ENCODE data around the gene PIP4K2B. TPM values are rescaled to one million over a fixed set of nuclear protein-coding genes. Genes with fewer than 3 reads are reported as not detected.

Gene PIP4K2B
- total RNA-seq, 2 experiments from 2014 or later: 39.6 to 41.1 TPM

DNA sequence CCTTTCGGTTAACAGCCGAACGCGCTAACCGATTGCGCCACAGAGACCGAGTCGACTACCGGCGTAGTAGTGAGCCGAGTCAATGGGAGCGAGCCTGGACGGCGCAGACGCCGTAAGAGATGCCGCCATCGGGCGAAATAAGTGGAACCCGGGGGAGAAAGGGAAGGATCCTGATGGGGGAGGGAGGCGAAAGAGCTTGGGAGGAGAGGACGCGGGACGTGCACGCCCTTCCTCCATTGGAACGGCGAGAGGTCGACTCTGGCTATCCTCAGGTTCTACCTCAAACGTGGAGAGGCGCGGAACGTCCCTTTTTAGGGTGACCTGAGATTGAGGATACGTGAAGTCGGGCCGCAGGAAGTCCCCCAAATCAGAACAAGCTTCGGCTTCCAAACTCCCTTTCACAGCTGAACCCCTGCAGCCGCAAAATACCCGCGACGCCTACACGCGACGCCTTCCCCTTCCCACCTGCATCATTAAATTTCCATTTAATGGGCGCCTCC is 47.5 kb downstream of the PIP4K2B start:
- Mint-ChIP-seq H3K4me1 (peaks cover 40% of the 10 kb centered on the region), H3K27ac (peak overlapping the region; percentile 97), H3K4me3 (peak overlapping the region; percentile 98), H3K9me3 (peaks cover 1% of the 10 kb centered on the region), H3K27me3 (peaks cover 37% of the 10 kb centered on the region), H3K36me3 (peaks cover 23% of the 10 kb centered on the region)
- peak; percentile 81 for DNase-seq

DNA sequence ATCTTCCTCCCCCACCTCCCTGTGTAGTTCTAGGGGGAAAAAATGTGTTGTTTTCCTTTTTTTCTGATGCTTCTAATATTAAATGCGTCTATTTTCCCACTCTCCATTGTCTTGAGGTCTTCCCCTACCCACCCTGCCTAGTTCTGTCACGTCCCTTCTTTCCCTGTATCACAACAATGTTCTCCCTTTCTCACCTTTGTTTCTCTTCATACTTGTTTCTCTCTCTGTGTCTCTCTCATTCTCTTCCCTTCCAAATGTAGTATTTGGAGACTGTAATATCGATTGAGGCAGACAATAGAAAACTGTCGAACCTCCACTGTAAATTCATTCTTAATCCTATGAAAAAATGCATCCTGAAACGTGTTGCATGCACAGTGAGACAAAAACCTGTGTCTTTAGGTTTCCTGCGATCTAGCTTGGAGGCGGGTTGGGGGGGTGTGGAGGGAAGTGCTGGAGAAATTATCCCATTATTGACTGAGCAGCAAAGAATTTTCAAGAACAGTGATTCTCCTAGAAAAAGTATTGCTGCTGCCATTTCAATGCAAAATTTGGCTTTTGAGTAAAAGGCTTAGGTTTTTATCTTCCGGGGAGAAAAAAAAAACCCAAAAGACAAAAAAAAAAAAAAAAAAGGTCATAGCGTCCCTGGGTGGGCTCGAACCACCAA is 48.1 kb downstream of the PIP4K2B start:
- DNase-seq: no peak
- Mint-ChIP-seq H3K36me3 (peaks cover 23% of the 10 kb centered on the region), H3K4me1 (peaks cover 44% of the 10 kb centered on the region), H3K4me3 (peak overlapping the region; percentile 98), H3K27me3 (peaks cover 43% of the 10 kb centered on the region), H3K9me3 (peaks cover 1% of the 10 kb centered on the region), H3K27ac (peak overlapping the region; percentile 97)

GRCh38 chr17:38750312-38751121 is 48.8 kb downstream of the PIP4K2B start:
- no peak for DNase-seq
- Mint-ChIP-seq H3K9me3 (peaks cover 1% of the 10 kb centered on the region), H3K4me3 (peak overlapping the region; percentile 98), H3K4me1 (peaks cover 42% of the 10 kb centered on the region), H3K36me3 (peaks cover 23% of the 10 kb centered on the region), H3K27ac (no peak overlapping the region), H3K27me3 (peaks cover 51% of the 10 kb centered on the region)

DNA sequence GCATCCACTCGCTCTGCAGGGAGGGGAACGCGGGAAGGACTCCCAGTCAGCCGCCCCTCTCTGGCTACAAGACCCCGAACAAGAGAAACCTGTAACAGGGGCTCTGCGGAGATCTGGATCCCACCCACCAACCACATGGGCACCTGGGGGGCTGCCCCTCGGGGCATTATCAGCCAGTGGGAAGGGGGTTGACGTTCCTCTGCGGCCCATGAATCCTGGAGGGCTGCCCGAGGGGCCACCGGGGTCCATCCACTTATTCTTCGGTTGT is 49.4 kb downstream of the PIP4K2B start:
- DNase-seq: no peak
- H3K4me1 Mint-ChIP-seq: peaks cover 42% of the 10 kb centered on the region
- H3K4me3 Mint-ChIP-seq: peak overlapping the region; percentile 58
- H3K27me3 Mint-ChIP-seq: peaks cover 54% of the 10 kb centered on the region
- peaks cover 22% of the 10 kb centered on the region for H3K36me3 Mint-ChIP-seq
- H3K9me3 Mint-ChIP-seq: peaks cover 1% of the 10 kb centered on the region
- no peak overlapping the region for H3K27ac Mint-ChIP-seq

DNA sequence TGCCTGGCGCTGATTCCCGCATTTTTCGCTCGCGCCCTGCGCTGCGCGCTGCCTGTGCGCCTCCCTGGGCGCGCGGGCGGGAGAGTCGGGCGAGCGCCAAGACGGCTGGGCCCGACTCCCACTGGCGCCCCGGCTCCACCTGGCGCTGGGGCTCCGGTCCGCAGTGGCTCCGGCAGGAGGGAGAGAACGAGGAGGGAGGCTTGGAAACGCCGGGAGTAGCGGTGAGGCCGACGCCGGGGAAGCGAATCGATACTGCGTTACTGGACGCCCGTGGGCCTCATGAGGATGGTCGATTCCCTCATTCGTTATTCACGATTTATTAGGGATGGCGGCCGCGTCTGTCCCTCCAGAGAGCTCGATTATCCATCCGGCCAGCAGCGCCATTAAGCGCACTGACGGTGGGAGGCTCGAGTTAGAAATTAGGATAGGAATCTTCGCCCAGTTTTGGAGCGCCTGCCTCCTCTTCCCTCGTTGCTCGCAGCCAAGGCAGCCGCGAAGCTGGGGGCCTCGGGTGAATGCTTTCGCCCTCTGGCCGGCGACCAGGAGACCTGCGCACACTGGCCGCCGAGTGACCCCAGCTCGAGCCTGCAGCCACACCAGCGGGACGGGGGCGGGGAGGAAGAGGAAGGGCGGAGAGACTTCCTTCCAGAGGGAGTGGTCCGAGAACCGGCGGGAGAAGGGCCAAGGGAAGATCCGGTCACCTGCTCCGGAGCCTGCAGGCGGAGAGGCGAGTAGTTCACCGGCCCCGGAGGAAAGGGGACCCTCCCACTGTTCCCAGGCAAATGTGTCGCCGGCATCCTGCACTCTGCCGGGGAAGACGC is 49.9 kb downstream of the PIP4K2B start:
- Mint-ChIP-seq H3K4me3 (peak overlapping the region; percentile 58), H3K27ac (no peak overlapping the region), H3K4me1 (peaks cover 39% of the 10 kb centered on the region), H3K9me3 (peaks cover 1% of the 10 kb centered on the region), H3K36me3 (peaks cover 18% of the 10 kb centered on the region), H3K27me3 (peaks cover 60% of the 10 kb centered on the region)
- no peak for DNase-seq

GRCh38 chr17:38748892-38749222 is 50.5 kb downstream of the PIP4K2B start:
- no peak overlapping the region for H3K27ac Mint-ChIP-seq
- DNase-seq: no peak
- peaks cover 66% of the 10 kb centered on the region for H3K27me3 Mint-ChIP-seq
- H3K9me3 Mint-ChIP-seq: peaks cover 1% of the 10 kb centered on the region
- peaks cover 38% of the 10 kb centered on the region for H3K4me1 Mint-ChIP-seq
- H3K4me3 Mint-ChIP-seq: no peak overlapping the region
- peaks cover 16% of the 10 kb centered on the region for H3K36me3 Mint-ChIP-seq

DNA sequence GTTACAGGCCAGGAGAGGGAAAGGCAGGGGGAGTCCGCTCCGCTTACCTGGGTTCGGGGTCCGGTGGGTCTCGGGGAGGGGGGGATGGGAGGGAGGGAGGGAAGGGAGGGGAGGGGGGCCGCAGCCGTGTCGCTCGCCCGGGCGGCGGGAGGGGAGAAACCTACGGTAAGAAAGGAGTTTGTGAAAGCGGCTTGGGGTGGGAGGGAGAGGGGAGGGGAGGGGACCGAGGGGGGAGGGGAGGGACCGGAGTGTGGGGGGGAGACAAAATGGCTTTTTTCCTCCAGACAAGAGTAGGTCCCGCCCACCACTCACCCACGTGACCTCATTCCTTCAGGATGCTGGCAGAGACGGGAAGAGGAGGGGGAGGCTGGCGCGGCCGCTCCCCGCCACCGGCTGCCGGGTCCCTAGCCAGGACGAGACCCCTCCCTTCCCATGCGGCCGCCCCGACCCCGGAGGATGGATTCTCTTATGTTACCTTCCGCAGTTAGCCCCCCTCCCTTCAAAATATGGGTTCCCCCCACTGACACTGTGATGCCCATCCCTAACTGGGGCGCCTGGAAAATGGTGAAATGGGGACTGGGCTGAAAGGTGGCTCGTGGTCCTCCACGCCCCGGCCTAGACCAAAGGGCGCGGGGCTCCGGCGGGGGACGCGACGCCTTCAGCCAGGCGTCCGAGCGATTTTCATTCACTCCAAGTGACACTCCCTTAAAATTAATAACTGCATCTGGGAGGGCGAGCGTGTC is 51.0 kb downstream of the PIP4K2B start, which contains the start of gene PCGF2:
PCGF2 (minus strand) TSS at position 188 of the 743 bp plus-strand sequence. CDS start 7,934 bp downstream, outside the sequence.
- DNase-seq: no peak
- Mint-ChIP-seq H3K36me3 (peaks cover 10% of the 10 kb centered on the region), H3K27ac (no peak within 1 kb of the TSS), H3K27me3 (peaks cover 68% of the 10 kb centered on the region), H3K9me3 (peaks cover 1% of the 10 kb centered on the region), H3K4me1 (peaks cover 34% of the 10 kb centered on the region), H3K4me3 (peak within 1 kb of the TSS; percentile 76)

DNA sequence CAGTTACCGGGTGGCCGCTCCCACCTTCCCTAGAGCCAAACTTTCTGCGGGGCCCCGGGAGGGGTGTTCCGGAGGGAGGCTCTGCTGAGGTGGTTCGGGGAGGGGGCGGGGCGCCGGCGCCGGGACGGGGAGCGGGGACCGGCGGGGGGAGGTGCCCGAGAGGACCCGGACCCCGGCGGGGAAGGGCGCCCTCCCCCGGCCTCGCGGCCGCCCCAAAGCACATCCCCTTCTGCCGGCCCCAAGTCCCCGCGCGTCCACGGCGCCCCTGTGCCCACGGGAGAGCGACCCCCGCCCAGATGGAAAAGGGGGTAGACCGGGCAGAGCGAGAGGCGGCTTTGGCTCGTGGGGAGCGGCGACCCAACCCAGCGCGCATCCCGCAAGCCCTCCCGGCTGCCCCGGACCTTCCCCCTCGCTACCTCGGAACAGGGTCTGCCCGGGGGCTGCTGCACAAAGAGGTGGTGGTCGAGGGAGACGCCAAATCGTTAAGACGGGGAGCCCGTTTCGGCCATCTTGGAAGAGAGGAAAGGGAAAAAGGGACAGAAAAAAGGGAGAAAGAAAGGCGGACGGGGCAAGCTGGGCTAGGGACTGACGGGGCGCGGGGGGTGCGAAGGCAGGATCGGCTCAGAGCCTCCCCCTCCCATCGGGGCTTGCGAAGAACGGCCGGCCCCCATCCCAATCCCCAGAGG is 51.8 kb downstream of the PIP4K2B start:
- peak overlapping the region; percentile 76 for H3K4me3 Mint-ChIP-seq
- H3K36me3 Mint-ChIP-seq: peaks cover 5% of the 10 kb centered on the region
- peaks cover 68% of the 10 kb centered on the region for H3K27me3 Mint-ChIP-seq
- H3K9me3 Mint-ChIP-seq: peaks cover 1% of the 10 kb centered on the region
- H3K4me1 Mint-ChIP-seq: peaks cover 33% of the 10 kb centered on the region
- H3K27ac Mint-ChIP-seq: no peak overlapping the region
- DNase-seq: no peak

GRCh38 chr17:38746849-38747462 is 52.4 kb downstream of the PIP4K2B start:
- H3K27me3 Mint-ChIP-seq: peaks cover 68% of the 10 kb centered on the region
- peaks cover 3% of the 10 kb centered on the region for H3K36me3 Mint-ChIP-seq
- H3K27ac Mint-ChIP-seq: no peak overlapping the region
- DNase-seq: no peak
- H3K4me1 Mint-ChIP-seq: peaks cover 33% of the 10 kb centered on the region
- H3K9me3 Mint-ChIP-seq: peaks cover 1% of the 10 kb centered on the region
- peak overlapping the region; percentile 3 for H3K4me3 Mint-ChIP-seq

DNA sequence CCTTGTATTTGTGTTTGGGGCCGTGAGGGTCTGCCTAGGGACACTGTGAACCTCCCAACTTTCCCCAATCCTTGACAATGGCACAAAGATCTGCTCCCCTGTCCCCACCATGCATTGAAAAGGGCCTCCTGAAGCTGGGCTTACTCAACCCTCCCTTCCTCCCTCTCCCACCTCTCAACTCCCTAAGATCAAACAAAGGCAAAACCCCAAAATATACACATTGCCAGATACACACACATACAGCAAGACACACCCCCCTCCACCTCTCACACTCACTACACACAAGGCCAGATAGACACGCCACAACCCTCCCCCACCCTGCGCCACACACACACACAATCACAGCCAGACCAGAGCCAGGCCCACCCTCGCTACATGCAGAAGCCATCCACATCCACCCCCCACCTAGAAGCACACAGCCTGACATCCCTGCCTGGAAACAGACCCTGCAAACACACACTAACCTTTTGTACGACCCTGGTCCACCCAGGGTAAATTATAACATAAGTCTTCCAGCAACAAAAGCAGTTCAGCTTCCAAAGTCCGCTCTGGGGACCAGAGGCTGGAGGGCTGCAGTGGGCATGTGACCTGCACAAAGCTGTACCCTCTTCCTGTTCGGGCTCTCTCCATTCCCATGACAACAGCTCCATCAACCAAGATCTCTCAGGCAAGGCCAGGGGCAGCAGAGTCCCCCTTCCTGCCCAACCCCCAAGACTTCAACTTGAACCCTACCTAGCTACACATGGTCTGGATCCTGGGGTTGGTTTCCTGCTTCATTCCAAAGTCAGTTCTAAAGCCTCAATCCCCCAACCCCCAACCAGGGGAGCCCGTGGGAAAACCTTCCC is 53.1 kb downstream of the PIP4K2B start:
- DNase-seq: no peak
- no peaks in the 10 kb centered on the region for H3K36me3 Mint-ChIP-seq
- H3K27me3 Mint-ChIP-seq: peaks cover 60% of the 10 kb centered on the region
- H3K4me3 Mint-ChIP-seq: peak overlapping the region; percentile 3
- no peak overlapping the region for H3K27ac Mint-ChIP-seq
- no peaks in the 10 kb centered on the region for H3K9me3 Mint-ChIP-seq
- peaks cover 26% of the 10 kb centered on the region for H3K4me1 Mint-ChIP-seq

DNA sequence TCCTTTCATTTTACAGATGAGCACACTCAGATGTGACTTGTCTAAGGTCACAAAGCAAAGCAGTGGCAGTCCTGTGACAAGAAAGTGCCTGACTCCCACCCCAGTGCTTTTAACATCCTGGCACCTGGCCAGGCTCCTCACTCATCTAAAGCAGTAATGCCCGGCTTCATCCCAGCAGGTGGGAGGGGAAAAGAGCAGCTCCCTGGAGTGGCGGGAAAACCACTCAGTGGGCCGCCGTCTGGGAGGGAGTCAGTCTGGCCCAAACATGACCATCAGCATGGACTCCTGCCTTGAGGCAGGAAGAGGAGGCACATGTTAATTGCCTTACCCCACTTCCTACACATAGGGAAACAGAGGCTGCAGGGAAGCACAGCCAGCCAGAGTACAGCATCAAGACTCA is 53.8 kb downstream of the PIP4K2B start:
- H3K4me1 Mint-ChIP-seq: peaks cover 19% of the 10 kb centered on the region
- no peaks in the 10 kb centered on the region for H3K36me3 Mint-ChIP-seq
- no peaks in the 10 kb centered on the region for H3K9me3 Mint-ChIP-seq
- no peak for DNase-seq
- no peak overlapping the region for H3K27ac Mint-ChIP-seq
- H3K4me3 Mint-ChIP-seq: no peak overlapping the region
- H3K27me3 Mint-ChIP-seq: peaks cover 54% of the 10 kb centered on the region

GRCh38 chr17:38743556-38744171 is 55.7 kb downstream of the PIP4K2B start:
- no peak for DNase-seq
- no peaks in the 10 kb centered on the region for H3K36me3 Mint-ChIP-seq

More at GRCh38 chr17:38743556-38744171, 55.7 kb downstream of the PIP4K2B start:
- Mint-ChIP-seq H3K27ac (no peak overlapping the region), H3K4me1 (peaks cover 11% of the 10 kb centered on the region), H3K27me3 (peaks cover 39% of the 10 kb centered on the region), H3K4me3 (no peak overlapping the region), H3K9me3 (no peaks in the 10 kb centered on the region)
